ENCODE results near the gene STK32A.
"Not testable (repeated sequence)": the region's sequence is repeated elsewhere in the genome, so short reads cannot be mapped to it uniquely, and the experiment has no call there.

The STK32A gene

GRCh38 chr5:147344861-147345260 is 110.0 kb downstream of the STK32A start:
- TF ChIP-seq GATA1 (IDR thresholded peaks at IDR 0.05; ENCODE audit: low read depth, low read length) (no peak), POLR2A (IDR thresholded peaks at IDR 0.05; ENCODE audit: low read length) (no peak)
- no peak for DNase-seq

DNA sequence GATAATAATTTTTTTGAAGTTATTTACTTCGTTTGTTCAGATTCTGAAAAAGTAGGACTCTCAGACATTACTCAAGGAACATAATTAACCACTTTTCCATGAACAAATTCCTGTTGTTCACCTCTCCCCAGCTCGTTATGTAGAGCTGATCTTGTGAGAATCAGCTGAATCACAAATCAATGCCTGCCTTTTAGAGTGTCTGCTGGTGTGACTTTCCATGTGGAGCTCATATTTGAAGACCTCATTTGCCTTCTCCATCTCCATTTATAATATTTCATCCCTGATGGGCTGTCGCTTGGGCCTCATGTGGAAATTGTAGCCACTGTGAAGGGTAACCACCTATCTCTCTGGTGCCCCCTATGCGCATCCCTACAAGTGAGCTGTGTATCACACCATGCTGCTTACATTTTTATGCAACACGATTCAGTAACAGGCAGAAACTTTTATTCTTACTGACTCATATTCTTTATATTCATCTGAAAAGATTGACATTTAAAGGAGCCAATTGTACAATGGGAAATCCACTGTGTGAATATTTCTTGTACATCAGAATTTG is 111.3 kb downstream of the STK32A start:
- TF ChIP-seq POLR2A (IDR thresholded peaks at IDR 0.05; ENCODE audit: low read length) (no peak), GATA1 (IDR thresholded peaks at IDR 0.05; ENCODE audit: low read depth, low read length) (no peak)
- no peak for DNase-seq

GRCh38 chr5:147348046-147348445 is 113.2 kb downstream of the STK32A start:
- TF ChIP-seq POLR2A (IDR thresholded peaks at IDR 0.05; ENCODE audit: low read length), result no peak
- no peak for TF ChIP-seq GATA1 (IDR thresholded peaks at IDR 0.05; ENCODE audit: low read depth, low read length)
- DNase-seq, result no peak

- no peak for DNase-seq
- TF ChIP-seq POLR2A (IDR thresholded peaks at IDR 0.05; ENCODE audit: low read length), result no peak
- TF ChIP-seq GATA1 (IDR thresholded peaks at IDR 0.05; ENCODE audit: low read depth, low read length), result no peak
These were observed 113.6 kb downstream of the STK32A start for GRCh38 chr5:147348451-147348850.

DNA sequence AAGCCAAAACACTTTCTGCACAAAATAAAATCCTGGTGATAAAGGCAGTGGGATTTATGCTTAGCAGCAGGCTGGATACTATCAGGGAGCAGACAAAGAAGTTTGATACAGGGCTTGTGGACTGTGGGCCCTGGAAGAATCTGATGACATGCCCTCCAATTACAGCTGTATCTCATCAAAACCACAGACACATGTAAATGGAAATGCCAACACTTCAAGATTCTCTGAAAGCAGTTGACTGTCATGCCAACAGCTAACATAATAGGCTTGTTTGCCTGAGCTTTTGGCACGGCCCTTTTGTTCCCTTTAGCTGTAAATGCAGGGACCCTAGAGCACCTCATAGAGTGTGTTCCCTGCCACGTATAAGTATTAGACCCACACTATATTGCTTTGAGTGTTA is 114.4 kb downstream of the STK32A start:
- TF ChIP-seq POLR2A (IDR thresholded peaks at IDR 0.05; ENCODE audit: low read length), result no peak
- no peak for TF ChIP-seq GATA1 (IDR thresholded peaks at IDR 0.05; ENCODE audit: low read depth, low read length)
- no peak for DNase-seq

GRCh38 chr5:147359101-147359500 is 124.3 kb downstream of the STK32A start:
- no peak for TF ChIP-seq POLR2A (IDR thresholded peaks at IDR 0.05; ENCODE audit: low read length)
- no peak for TF ChIP-seq GATA1 (IDR thresholded peaks at IDR 0.05; ENCODE audit: low read depth, low read length)
- DNase-seq, result no peak

- DNase-seq, result no peak
- TF ChIP-seq GATA1 (IDR thresholded peaks at IDR 0.05; ENCODE audit: low read depth, low read length) (no peak), POLR2A (IDR thresholded peaks at IDR 0.05; ENCODE audit: low read length) (no peak)
These were observed 124.8 kb downstream of the STK32A start for GRCh38 chr5:147359581-147359980.

- TF ChIP-seq GATA1 (IDR thresholded peaks at IDR 0.05; ENCODE audit: low read depth, low read length) (no peak), POLR2A (IDR thresholded peaks at IDR 0.05; ENCODE audit: low read length) (no peak)
- no peak for DNase-seq
These were observed 126.0 kb downstream of the STK32A start for GRCh38 chr5:147360816-147361215.

GRCh38 chr5:147361441-147362175 is 126.8 kb downstream of the STK32A start:
- TF ChIP-seq GATA1 (IDR thresholded peaks at IDR 0.05; ENCODE audit: low read depth, low read length), result no peak
- TF ChIP-seq POLR2A (IDR thresholded peaks at IDR 0.05; ENCODE audit: low read length), result no peak
- no peak for DNase-seq

GRCh38 chr5:147367381-147367780 is 132.6 kb downstream of the STK32A start:
- DNase-seq, result not testable (repeated sequence)

GRCh38 chr5:147369742-147370374 is 135.0 kb downstream of the STK32A start:
- no peak for DNase-seq
- no peak for TF ChIP-seq GATA1 (IDR thresholded peaks at IDR 0.05; ENCODE audit: low read depth, low read length)
- TF ChIP-seq POLR2A (IDR thresholded peaks at IDR 0.05; ENCODE audit: low read length), result no peak

DNA sequence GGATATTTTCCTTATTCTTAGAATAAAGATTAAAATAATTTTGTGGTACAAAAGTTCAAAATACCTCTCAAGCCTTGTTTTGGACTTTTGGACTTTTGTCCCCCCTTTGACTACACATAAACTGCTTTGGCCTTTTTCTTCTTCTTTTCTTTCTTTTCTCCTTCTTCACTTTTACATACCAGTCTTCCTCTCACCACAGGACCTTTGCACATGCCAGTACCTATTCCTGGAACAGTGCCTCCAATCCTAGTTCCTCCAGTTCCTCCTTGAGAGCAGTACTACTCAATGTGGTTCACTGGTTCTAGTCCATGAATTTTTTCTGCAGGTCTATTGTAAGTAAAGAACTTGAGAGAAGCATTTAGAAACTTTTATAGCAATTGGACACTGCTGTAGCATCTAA is 136.5 kb downstream of the STK32A start:
- DNase-seq, result no peak
- TF ChIP-seq POLR2A (IDR thresholded peaks at IDR 0.05; ENCODE audit: low read length) (no peak), GATA1 (IDR thresholded peaks at IDR 0.05; ENCODE audit: low read depth, low read length) (no peak)

- no peak for TF ChIP-seq POLR2A (IDR thresholded peaks at IDR 0.05; ENCODE audit: low read length)
- no peak for DNase-seq
These were observed 137.4 kb downstream of the STK32A start for GRCh38 chr5:147372191-147372590.

- no peak for DNase-seq
- TF ChIP-seq GATA1 (IDR thresholded peaks at IDR 0.05; ENCODE audit: low read depth, low read length), result no peak
- no peak for TF ChIP-seq POLR2A (IDR thresholded peaks at IDR 0.05; ENCODE audit: low read length)
These were observed 138.5 kb downstream of the STK32A start for GRCh38 chr5:147373328-147373727.

- no peak for DNase-seq
- TF ChIP-seq POLR2A (IDR thresholded peaks at IDR 0.05; ENCODE audit: low read length), result no peak
- no peak for TF ChIP-seq GATA1 (IDR thresholded peaks at IDR 0.05; ENCODE audit: low read depth, low read length)
These were observed 140.3 kb downstream of the STK32A start for GRCh38 chr5:147375151-147375550.

Data from erythroblast (primary cell).